Chondrocyte (in vitro differentiated cells): ENCODE data around the gene OR5J2. TPM values are rescaled to one million over a fixed set of nuclear protein-coding genes. Genes with fewer than 3 reads are reported as not detected.
"Not testable (repeated sequence)": the region's sequence is repeated elsewhere in the genome, so short reads cannot be mapped to it uniquely, and the experiment has no call there.

ENCODE experiments used
- DNase-seq: peaks from one replicate; pipeline ENCODE4 v3.0.0; 2021; ENCODE audit warnings: mixed read lengths, low spot score
- H3K27ac Mint-ChIP-seq: one replicate; pipeline ENCODE4 v1.8.0; 2021; ENCODE audit warnings: mild to moderate bottlenecking, moderate library complexity, mixed read lengths; ENCODE audit not compliant: unreplicated experiment
- H3K27me3 Mint-ChIP-seq: 2 replicates; pipeline ENCODE4 v1.8.0; 2021; ENCODE audit warnings: low read depth, mixed read lengths
- H3K36me3 Mint-ChIP-seq: 2 replicates; pipeline ENCODE4 v1.8.0; 2021; ENCODE audit warnings: low read depth, mixed read lengths
- H3K4me1 Mint-ChIP-seq: 2 replicates; pipeline ENCODE4 v1.8.0; 2021; ENCODE audit warnings: low read depth, mild to moderate bottlenecking, mixed read lengths
- H3K4me3 Mint-ChIP-seq: one replicate; pipeline ENCODE4 v1.8.0; 2021; ENCODE audit warnings: mild to moderate bottlenecking, moderate library complexity, mixed read lengths; ENCODE audit not compliant: unreplicated experiment
- H3K9me3 Mint-ChIP-seq: 2 replicates; pipeline ENCODE4 v1.8.0; 2021; ENCODE audit warnings: low read depth, mixed read lengths
- total RNA-seq: library from RNA; stranded (reverse); gene quantifications from 3 replicates; pipeline ENCODE4 v1.2.1, GENCODE V29; 2021
- TF ChIP-seq, protein P1 (sequence below): fragments of 200-600 bp; sonication (generic); IDR thresholded peaks from 2 replicates; pipeline ENCODE4 v1.5.0; 2021; ENCODE audit warnings: antibody characterized with exemption, mild to moderate bottlenecking, moderate library complexity

The OR5J2 gene
- total RNA-seq, 1 donor from 2014 or later, result not detected

GRCh38 chr11:56197367-56197766 lies 20.9 kb downstream of the OR5J2 start:
- no peak for DNase-seq
- TF ChIP-seq, protein P1, sequence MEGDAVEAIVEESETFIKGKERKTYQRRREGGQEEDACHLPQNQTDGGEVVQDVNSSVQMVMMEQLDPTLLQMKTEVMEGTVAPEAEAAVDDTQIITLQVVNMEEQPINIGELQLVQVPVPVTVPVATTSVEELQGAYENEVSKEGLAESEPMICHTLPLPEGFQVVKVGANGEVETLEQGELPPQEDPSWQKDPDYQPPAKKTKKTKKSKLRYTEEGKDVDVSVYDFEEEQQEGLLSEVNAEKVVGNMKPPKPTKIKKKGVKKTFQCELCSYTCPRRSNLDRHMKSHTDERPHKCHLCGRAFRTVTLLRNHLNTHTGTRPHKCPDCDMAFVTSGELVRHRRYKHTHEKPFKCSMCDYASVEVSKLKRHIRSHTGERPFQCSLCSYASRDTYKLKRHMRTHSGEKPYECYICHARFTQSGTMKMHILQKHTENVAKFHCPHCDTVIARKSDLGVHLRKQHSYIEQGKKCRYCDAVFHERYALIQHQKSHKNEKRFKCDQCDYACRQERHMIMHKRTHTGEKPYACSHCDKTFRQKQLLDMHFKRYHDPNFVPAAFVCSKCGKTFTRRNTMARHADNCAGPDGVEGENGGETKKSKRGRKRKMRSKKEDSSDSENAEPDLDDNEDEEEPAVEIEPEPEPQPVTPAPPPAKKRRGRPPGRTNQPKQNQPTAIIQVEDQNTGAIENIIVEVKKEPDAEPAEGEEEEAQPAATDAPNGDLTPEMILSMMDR, result no peak
- no peak overlapping the region for H3K27ac Mint-ChIP-seq
- H3K4me3 Mint-ChIP-seq, result no peak overlapping the region
- no peaks in the 10 kb centered on the region for H3K27me3 Mint-ChIP-seq
- H3K36me3 Mint-ChIP-seq, result no peaks in the 10 kb centered on the region
- H3K4me1 Mint-ChIP-seq, result no peaks in the 10 kb centered on the region
- H3K9me3 Mint-ChIP-seq, result peaks cover 5% of the 10 kb centered on the region

DNA sequence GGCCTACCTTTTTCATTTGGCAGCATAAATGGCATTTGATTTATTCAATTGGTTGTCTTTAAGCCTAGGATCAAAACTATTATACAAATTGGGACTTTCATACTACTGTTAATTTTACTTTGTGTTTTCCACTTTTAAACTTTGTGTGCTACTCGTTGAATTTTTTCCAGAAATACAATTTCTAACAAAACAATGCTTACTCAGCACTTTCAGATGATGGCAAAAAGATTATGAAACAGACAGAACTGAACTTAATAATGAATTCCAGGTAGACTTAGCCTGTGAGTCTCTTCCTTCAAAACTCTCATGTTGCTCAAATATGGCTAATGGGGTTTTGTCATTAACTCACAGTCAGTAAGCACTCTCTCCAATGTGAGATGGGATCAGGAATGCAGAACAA lies 31.4 kb downstream of the OR5J2 start:
- Mint-ChIP-seq H3K27me3 (peaks cover 2% of the 10 kb centered on the region), H3K4me1 (no peaks in the 10 kb centered on the region), H3K36me3 (no peaks in the 10 kb centered on the region), H3K4me3 (no peak overlapping the region), H3K27ac (no peak overlapping the region), H3K9me3 (peaks cover 6% of the 10 kb centered on the region)
- TF ChIP-seq, protein P1, result no peak
- DNase-seq, result no peak

DNA sequence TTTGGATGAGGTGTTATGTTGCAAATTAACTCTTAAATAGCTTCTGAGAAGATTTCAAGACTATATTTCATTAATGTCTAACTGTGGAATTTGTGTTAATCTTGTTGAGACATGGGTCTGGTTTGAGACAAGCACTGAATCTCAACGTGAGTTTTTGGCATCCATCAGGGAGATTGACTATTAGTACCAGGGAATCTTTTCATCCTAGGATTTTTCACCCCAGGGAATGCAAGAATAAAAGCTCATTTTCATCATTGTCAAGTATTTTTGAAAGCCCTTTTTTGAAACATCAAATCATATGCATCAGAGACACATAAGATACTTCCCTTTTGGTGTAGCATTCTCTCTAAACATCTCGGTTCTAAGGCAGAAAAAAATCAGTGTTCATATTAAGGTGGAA lies 38.1 kb downstream of the OR5J2 start:
- H3K9me3 Mint-ChIP-seq, result peaks cover 35% of the 10 kb centered on the region
- no peak for DNase-seq
- H3K4me1 Mint-ChIP-seq, result no peaks in the 10 kb centered on the region
- H3K27ac Mint-ChIP-seq, result no peak overlapping the region
- TF ChIP-seq, protein P1, result no peak
- no peak overlapping the region for H3K4me3 Mint-ChIP-seq
- H3K27me3 Mint-ChIP-seq, result no peaks in the 10 kb centered on the region
- H3K36me3 Mint-ChIP-seq, result no peaks in the 10 kb centered on the region

DNA sequence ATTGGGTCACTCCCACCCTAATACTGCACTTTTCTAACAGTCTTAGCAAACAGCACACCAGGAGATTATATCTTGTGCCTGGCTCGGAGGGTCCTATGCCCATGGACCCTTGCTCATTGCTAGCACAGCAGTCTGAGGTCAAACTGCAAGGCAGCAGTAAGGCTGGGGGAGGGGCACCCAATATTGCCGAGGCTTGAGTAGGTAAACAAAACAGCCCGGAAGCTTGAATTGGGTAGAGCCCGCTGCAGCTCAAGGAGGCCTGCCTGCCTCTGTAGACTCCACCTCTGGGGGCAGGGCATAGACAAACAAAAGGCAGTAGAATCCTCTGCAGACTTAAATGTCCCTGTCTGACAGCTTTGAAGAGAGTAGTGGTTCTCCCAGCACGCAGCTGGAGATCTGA lies 43.3 kb downstream of the OR5J2 start:
- H3K36me3 Mint-ChIP-seq, H3K4me3 Mint-ChIP-seq, H3K27ac Mint-ChIP-seq, H3K4me1 Mint-ChIP-seq, DNase-seq, H3K27me3 Mint-ChIP-seq: not testable (repeated sequence)
- peaks cover 49% of the 10 kb centered on the region for H3K9me3 Mint-ChIP-seq

Other genes with a start within 250 kb of the OR5J2 start
- gene OR5I1, start 240.2 kb upstream of the OR5J2 start, total RNA-seq, result not detected in 3 replicates
- not detected in 3 replicates for gene OR10AG1, start 206.7 kb upstream of the OR5J2 start, total RNA-seq
- not detected in 3 replicates for gene OR5F1, start 182.0 kb upstream of the OR5J2 start, total RNA-seq
- gene OR5AS1, start 149.0 kb upstream of the OR5J2 start, total RNA-seq, result not detected in 3 replicates
- gene OR8I2, start 83.3 kb upstream of the OR5J2 start, total RNA-seq, result not detected in 3 replicates
- gene OR8H2, start 72.9 kb upstream of the OR5J2 start, total RNA-seq, result not detected in 3 replicates
- gene OR8H3, start 54.2 kb upstream of the OR5J2 start, total RNA-seq, result not detected in 3 replicates
- gene OR8J3, start 36.4 kb upstream of the OR5J2 start, total RNA-seq, result not detected in 3 replicates
- gene OR8K5, start 16.3 kb upstream of the OR5J2 start, total RNA-seq, result not detected in 3 replicates
- not detected in 3 replicates for gene OR5T2, start 57.6 kb downstream of the OR5J2 start, total RNA-seq
- not detected in 3 replicates for gene OR5T3, start 75.6 kb downstream of the OR5J2 start, total RNA-seq
- gene OR5T1, start 97.5 kb downstream of the OR5J2 start, total RNA-seq, result not detected in 3 replicates
- gene OR8H1, start 115.6 kb downstream of the OR5J2 start, total RNA-seq, result not detected in 3 replicates
- not detected in 3 replicates for gene OR8K3, start 138.5 kb downstream of the OR5J2 start, total RNA-seq
- not detected in 3 replicates for gene OR8K1, start 169.4 kb downstream of the OR5J2 start, total RNA-seq
- not detected in 3 replicates for gene OR8J1, start 177.7 kb downstream of the OR5J2 start, total RNA-seq
- gene OR8U1, start 199.0 kb downstream of the OR5J2 start, total RNA-seq, result not detected in 3 replicates
- gene OR5AL1, start 236.1 kb downstream of the OR5J2 start, total RNA-seq, result not detected in 3 replicates